Suprapubic skin (tissue), 3 donors: ENCODE results near the gene PSMG4.

Experiments
- CTCF ChIP-seq, 2 donors: fragments of 200-600 bp in 1 of 2; fragments of 450-650 bp in 1 of 2; sonication (generic) in 1 of 2; IDR thresholded peaks; one replicate each; pipeline ENCODE4 v1.5.1; 2016 to 2019; ENCODE audit warnings: antibody characterized with exemption in 2 of 2, mild to moderate bottlenecking in 1 of 2, moderate library complexity in 1 of 2
- POLR2A ChIP-seq, 2 donors: fragments of 450-650 bp; IDR thresholded peaks; one replicate each; pipeline ENCODE4 v1.6.1; 2017; ENCODE audit warnings: antibody characterized with exemption in 2 of 2, mild to moderate bottlenecking in 2 of 2, moderate library complexity in 2 of 2

DNA sequence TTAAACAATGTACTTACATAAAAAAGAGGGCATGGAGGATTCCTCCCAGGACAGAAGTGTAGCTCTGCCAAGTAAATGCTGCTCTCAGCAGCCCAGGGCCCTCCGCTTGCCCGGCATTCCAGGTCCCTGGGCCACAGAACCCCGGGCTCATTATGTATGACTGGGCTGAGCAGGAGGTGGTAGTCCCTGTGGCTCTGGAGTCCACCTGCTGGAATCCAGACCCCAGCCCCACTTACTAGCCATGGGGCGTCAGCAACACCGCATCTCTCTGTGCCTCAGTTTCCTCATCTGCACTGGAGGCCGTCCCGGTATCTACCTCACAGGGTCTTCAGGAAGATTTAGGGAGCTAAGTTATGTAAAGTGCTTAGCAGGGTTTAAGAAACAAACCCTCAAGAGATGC, 55.4 kb downstream of the PSMG4 start:
- no peak for TF ChIP-seq POLR2A (IDR thresholded peaks at IDR 0.05)
- no peak for TF ChIP-seq CTCF (IDR thresholded peaks at IDR 0.05)
